Muscle layer of colon (tissue), 2 donors: ENCODE data around the gene SARS1.

Source experiments
- H3K27ac ChIP-seq: one replicate; pipeline ENCODE4 v1.7.0; 2013; ENCODE audit warnings: low read depth, mild to moderate bottlenecking, low read length, moderate library complexity
- H3K27me3 ChIP-seq, 2 donors: one replicate each; pipeline ENCODE4 v1.7.0; 2013; ENCODE audit warnings: low read length in 2 of 2, mild to moderate bottlenecking in 2 of 2; ENCODE audit not compliant: insufficient read depth in 2 of 2, control insufficient read depth in 1 of 2
- H3K36me3 ChIP-seq: one replicate; pipeline ENCODE4 v1.7.0; 2013; ENCODE audit warnings: mild to moderate bottlenecking, low read length; ENCODE audit not compliant: insufficient read depth
- H3K4me1 ChIP-seq: one replicate; pipeline ENCODE4 v1.7.0; 2013; ENCODE audit warnings: mild to moderate bottlenecking, low read length; ENCODE audit not compliant: insufficient read depth
- H3K4me3 ChIP-seq, 2 donors: one replicate each; pipeline ENCODE4 v1.7.0; 2013; ENCODE audit warnings: low read length in 2 of 2, low read depth in 1 of 2, mild to moderate bottlenecking in 1 of 2, moderate library complexity in 1 of 2
- H3K9ac ChIP-seq: one replicate; pipeline ENCODE4 v1.7.0; 2013; ENCODE audit warnings: low read length
- H3K9me3 ChIP-seq: one replicate; pipeline ENCODE4 v1.7.0; 2013; ENCODE audit warnings: mild to moderate bottlenecking, low read length
- donor health status: abdominal sarcoma.
- donor health status: Adenocarcinoma of cecum.

Gene SARS1

GRCh38 chr1:109231066-109231465, 17.3 kb downstream of the SARS1 start:
- Histone ChIP-seq H3K4me3 (no peak overlapping the region), H3K27ac (no peak overlapping the region), H3K4me1 (no peaks in the 10 kb centered on the region), H3K27me3 (no peaks in the 10 kb centered on the region), H3K9ac (no peak overlapping the region), H3K36me3 (peaks cover 60% of the 10 kb centered on the region), H3K9me3 (no peaks in the 10 kb centered on the region)

- Histone ChIP-seq H3K9ac (no peak overlapping the region), H3K27ac (no peak overlapping the region), H3K4me3 (no peak overlapping the region), H3K9me3 (no peaks in the 10 kb centered on the region), H3K4me1 (no peaks in the 10 kb centered on the region), H3K36me3 (peaks cover 63% of the 10 kb centered on the region), H3K27me3 (no peaks in the 10 kb centered on the region)
Observed at GRCh38 chr1:109235137-109235536, 21.4 kb downstream of the SARS1 start.

- H3K4me3 ChIP-seq = no peak overlapping the region
- H3K9me3 ChIP-seq = no peaks in the 10 kb centered on the region
- peaks cover 14% of the 10 kb centered on the region for H3K4me1 ChIP-seq
- H3K36me3 ChIP-seq = peaks cover 43% of the 10 kb centered on the region
- H3K27ac ChIP-seq = no peak overlapping the region
- H3K9ac ChIP-seq = no peak overlapping the region
- H3K27me3 ChIP-seq = no peaks in the 10 kb centered on the region
Observed at GRCh38 chr1:109237512-109237911, 23.8 kb downstream of the SARS1 start.

GRCh38 chr1:109238382-109238781, 24.7 kb downstream of the SARS1 start:
- no peak overlapping the region for H3K9ac ChIP-seq
- peaks cover 0 to 2% of the 10 kb centered on the region in 2 donors for H3K27me3 ChIP-seq
- H3K9me3 ChIP-seq = no peaks in the 10 kb centered on the region
- H3K27ac ChIP-seq = no peak overlapping the region
- H3K4me3 ChIP-seq = no peak overlapping the region
- peaks cover 16% of the 10 kb centered on the region for H3K4me1 ChIP-seq
- H3K36me3 ChIP-seq = peaks cover 39% of the 10 kb centered on the region

GRCh38 chr1:109239047-109239408, 25.3 kb downstream of the SARS1 start:
- Histone ChIP-seq H3K36me3 (peaks cover 39% of the 10 kb centered on the region), H3K9me3 (no peaks in the 10 kb centered on the region), H3K4me3 (no peak overlapping the region), H3K9ac (no peak overlapping the region), H3K4me1 (peaks cover 16% of the 10 kb centered on the region), H3K27ac (no peak overlapping the region), H3K27me3 (peaks cover 0 to 3% of the 10 kb centered on the region in 2 donors)

- no peak overlapping the region for H3K9ac ChIP-seq
- H3K27ac ChIP-seq = peak overlapping the region; percentile 27
- H3K36me3 ChIP-seq = peaks cover 39% of the 10 kb centered on the region
- peaks cover 16% of the 10 kb centered on the region for H3K4me1 ChIP-seq
- H3K27me3 ChIP-seq = peaks cover 0 to 3% of the 10 kb centered on the region in 2 donors
- no peaks in the 10 kb centered on the region for H3K9me3 ChIP-seq
- no peak overlapping the region for H3K4me3 ChIP-seq
Observed at GRCh38 chr1:109239409-109240068, 25.8 kb downstream of the SARS1 start.

GRCh38 chr1:109240158-109241152, 26.7 kb downstream of the SARS1 start:
- Histone ChIP-seq H3K4me1 (peaks cover 16% of the 10 kb centered on the region), H3K4me3 (peak overlapping the region; percentile 24 to 25), H3K27ac (peak overlapping the region; percentile 55), H3K36me3 (peaks cover 33% of the 10 kb centered on the region), H3K9ac (no peak overlapping the region), H3K27me3 (peaks cover 0 to 3% of the 10 kb centered on the region in 2 donors), H3K9me3 (no peaks in the 10 kb centered on the region)

GRCh38 chr1:109241344-109241743, 27.6 kb downstream of the SARS1 start:
- no peak overlapping the region for H3K4me3 ChIP-seq
- H3K36me3 ChIP-seq = peaks cover 24% of the 10 kb centered on the region
- no peaks in the 10 kb centered on the region for H3K9me3 ChIP-seq
- no peak overlapping the region for H3K27ac ChIP-seq
- H3K9ac ChIP-seq = no peak overlapping the region
- H3K27me3 ChIP-seq = peaks cover 0 to 3% of the 10 kb centered on the region in 2 donors
- H3K4me1 ChIP-seq = peaks cover 16% of the 10 kb centered on the region

GRCh38 chr1:109241841-109242345, 28.2 kb downstream of the SARS1 start:
- Histone ChIP-seq H3K4me1 (peaks cover 16% of the 10 kb centered on the region), H3K27me3 (peaks cover 0 to 3% of the 10 kb centered on the region in 2 donors), H3K4me3 (no peak overlapping the region), H3K9ac (no peak overlapping the region), H3K36me3 (peaks cover 19% of the 10 kb centered on the region), H3K9me3 (no peaks in the 10 kb centered on the region), H3K27ac (no peak overlapping the region)

GRCh38 chr1:109242387-109242786, 28.7 kb downstream of the SARS1 start:
- no peak overlapping the region for H3K9ac ChIP-seq
- H3K27ac ChIP-seq = no peak overlapping the region
- H3K4me3 ChIP-seq = no peak overlapping the region
- H3K27me3 ChIP-seq = peaks cover 0 to 3% of the 10 kb centered on the region in 2 donors
- peaks cover 14% of the 10 kb centered on the region for H3K36me3 ChIP-seq
- H3K9me3 ChIP-seq = no peaks in the 10 kb centered on the region
- H3K4me1 ChIP-seq = peaks cover 16% of the 10 kb centered on the region

- peaks cover 16% of the 10 kb centered on the region for H3K4me1 ChIP-seq
- no peak overlapping the region for H3K9ac ChIP-seq
- H3K27ac ChIP-seq = no peak overlapping the region
- H3K9me3 ChIP-seq = no peaks in the 10 kb centered on the region
- peaks cover 0 to 3% of the 10 kb centered on the region in 2 donors for H3K27me3 ChIP-seq
- H3K36me3 ChIP-seq = peaks cover 7% of the 10 kb centered on the region
- no peak overlapping the region for H3K4me3 ChIP-seq
Observed at GRCh38 chr1:109243221-109243620, 29.5 kb downstream of the SARS1 start.
